NCI-H1417 (cell line): ENCODE data around the gene WDR76.
"Not testable (repeated sequence)": the region's sequence is repeated elsewhere in the genome, so short reads cannot be mapped to it uniquely, and the experiment has no call there.

Source experiments
- DNase-seq, 3 experiments: peaks; one replicate each; lab custom pipeline; 2025; lab: John Stamatoyannopoulos, UW

The WDR76 gene

DNA sequence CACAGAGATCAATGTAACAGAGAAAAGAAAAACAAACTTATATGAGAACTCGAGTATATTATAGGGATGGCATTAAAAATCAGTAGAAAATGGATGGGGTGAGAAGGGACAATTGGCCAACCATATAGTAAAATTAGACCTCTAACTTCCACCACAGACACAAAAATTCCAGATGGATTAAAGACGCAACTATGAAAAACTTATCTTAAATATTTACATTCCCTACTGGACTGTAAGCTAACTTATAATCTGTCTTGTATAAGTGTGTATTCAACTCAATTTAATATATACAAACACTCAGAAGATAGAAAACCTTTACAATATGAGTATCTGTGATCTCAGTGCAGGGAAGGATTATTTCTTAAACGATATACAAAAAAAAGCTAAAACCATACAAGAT is 5.3 kb upstream of the WDR76 start:
- DNase-seq, result no peak

- peak; percentile 81 to 95 (median 92) for DNase-seq
Measured at GRCh38 chr15:43824302-43825246, 2.2 kb upstream of the WDR76 start, which contains the start of gene MFAP1. MFAP1 (minus strand) TSS chr15:43824690; CDS start chr15:43824569, 121 bp downstream.

GRCh38 chr15:43825305-43825704 is 1.5 kb upstream of the WDR76 start:
- DNase-seq, result not testable (repeated sequence)

DNA sequence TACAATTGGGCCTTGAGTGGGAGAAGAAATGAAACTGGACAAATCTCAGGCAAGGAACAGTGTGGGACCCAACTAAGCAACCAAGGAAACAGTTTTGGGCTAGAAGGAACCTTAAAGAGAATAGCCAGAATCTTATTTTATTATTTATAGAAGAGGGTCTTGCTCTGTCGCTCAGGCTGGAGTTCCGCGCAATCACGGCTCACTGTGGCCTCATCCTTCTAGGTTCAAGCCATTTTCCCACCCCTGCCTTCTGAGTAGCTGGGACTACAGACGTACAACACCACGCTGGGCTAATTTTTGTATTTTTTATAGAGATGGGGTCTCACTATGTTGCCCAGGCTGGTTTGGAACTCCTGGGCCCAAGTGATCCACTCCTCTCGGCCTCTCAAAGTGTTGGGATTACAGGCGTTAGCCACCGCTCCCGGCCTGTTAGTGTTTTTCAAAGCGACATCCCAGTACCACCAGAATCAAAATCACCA is 734 bp upstream of the WDR76 start:
- DNase-seq, result no peak

GRCh38 chr15:43828061-43828657 is 1.4 kb downstream of the WDR76 start:
- peak in 1 of 3 experiments; percentile 12 for DNase-seq

DNA sequence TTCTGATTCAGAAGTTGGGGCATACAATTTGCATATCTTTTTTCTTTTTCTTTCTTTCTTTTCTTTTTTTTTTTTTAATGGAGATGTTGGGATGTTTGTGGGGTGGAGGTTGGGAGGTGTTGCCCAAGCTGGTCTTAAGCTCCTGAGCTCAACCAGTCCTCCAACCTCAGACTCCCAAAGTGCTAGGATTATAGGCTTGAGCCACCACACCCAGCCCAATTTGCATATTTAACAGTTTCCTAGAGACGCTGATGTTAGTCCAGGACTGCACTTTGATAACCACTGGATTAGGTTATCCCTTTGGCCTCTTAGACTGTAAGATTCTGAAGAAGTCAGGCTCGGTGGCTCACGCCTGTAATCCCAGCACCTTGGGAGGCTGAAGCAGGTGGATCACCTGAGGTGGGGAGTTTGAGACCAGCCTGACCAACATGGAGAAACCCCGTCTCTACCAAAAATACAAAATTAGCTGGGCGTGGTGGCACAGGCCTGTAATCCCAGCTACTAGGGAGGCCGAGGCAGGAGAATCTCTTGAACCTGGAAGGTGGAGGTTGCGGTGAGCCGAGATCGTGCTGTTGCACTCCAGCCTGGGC is 3.2 kb downstream of the WDR76 start:
- DNase-seq, result not testable (repeated sequence)

GRCh38 chr15:43830691-43831275 is 4.0 kb downstream of the WDR76 start:
- not testable (repeated sequence) for DNase-seq

DNA sequence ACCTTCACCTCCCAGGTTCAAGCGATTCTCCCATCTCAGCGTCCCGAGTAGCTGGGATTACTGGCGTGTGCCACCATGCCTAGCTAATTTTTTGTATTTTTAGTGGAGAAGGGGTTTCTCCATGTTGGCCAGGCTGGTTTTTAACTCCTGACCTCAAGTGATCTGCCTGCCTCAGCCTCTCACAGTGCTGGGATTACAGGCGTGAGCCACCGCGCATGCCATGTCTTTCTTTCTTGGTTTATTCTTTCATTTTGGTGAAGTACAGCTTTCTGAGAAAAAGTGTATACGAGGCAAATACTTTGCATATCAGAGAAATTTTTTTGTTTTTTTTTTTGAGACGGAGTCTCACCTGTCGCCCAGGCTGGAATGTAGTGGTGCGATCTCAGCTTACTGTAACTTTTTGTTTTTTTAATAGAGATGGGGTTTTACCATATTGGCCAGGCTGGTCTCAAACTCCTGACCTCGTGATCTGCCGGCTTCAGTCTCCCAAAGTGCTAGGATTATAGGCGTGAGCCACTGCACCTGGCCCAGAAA is 4.8 kb downstream of the WDR76 start:
- DNase-seq, result not testable (repeated sequence)

GRCh38 chr15:43832485-43832884 is 5.7 kb downstream of the WDR76 start:
- DNase-seq, result not testable (repeated sequence)

GRCh38 chr15:43845421-43845820 is 18.6 kb downstream of the WDR76 start:
- no peak for DNase-seq

DNA sequence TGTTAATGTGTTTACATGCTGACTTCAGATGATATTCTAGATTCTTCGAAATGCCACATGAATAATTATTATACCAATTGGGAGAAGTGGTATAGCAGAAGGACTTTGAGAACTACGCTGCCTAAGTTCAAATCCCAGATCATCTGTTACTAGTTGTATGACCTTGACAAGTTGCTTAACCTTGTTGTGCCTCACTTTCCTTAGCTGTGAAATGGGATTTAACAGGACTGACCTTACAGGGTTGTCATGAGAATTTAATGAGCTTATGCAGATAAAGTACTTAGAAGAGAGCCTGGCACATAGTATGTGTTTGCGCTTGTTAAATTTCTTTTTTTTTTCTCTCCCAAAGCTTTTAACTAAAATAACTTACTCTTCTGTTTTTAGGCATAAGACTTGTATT is 24.4 kb downstream of the WDR76 start:
- DNase-seq, result no peak

DNA sequence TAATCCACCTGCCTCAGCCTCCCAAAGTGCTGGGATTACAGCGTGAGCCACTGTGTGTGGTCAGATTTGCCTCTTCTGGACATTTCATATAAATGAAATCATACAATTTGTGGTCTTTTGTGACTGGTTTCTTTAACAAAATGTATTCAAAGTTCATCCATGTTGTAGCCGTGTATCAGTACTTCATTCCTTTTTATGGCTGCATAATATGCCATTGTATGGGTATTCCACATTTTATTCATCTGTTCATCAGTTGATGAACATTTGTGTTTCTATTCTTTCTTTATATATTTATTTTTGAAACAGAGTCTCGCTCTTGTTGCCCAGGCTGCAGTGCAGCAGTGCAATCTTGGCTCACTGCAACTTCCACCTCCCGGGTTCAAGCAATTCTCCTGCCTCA is 25.8 kb downstream of the WDR76 start:
- DNase-seq, result no peak

GRCh38 chr15:43854801-43855200 is 28.0 kb downstream of the WDR76 start:
- DNase-seq, result no peak

- DNase-seq, result no peak
Measured at GRCh38 chr15:43859546-43859945, 32.7 kb downstream of the WDR76 start.

GRCh38 chr15:43866636-43867035 is 39.8 kb downstream of the WDR76 start:
- not testable (repeated sequence) for DNase-seq

- no peak for DNase-seq
Measured at GRCh38 chr15:43867096-43867495, 40.3 kb downstream of the WDR76 start.

DNA sequence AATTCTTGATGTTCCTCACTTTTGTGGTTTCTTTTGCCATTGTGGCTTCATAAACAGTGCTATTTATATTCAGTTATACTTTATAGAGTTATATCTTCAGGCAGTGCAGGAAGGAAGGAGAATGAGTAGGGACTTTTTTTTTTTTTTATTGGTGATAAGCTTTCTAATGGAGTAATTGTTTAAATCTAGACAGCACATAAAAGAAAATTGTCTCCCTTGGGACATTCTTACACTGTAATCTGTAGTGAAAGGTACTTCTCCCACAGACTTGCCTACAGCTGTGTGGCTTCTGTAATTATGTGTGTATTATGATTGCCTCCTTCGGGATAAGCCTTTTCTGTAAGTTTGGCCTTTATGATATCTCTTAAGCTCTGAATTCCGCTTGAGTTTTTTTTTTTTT is 41.6 kb downstream of the WDR76 start:
- peak in 1 of 3 experiments; percentile 1 for DNase-seq

- DNase-seq, result no peak
Measured at GRCh38 chr15:43871835-43872234, 45.0 kb downstream of the WDR76 start.

- peak; percentile 23 to 56 (median 29) for DNase-seq
Measured at GRCh38 chr15:43872416-43873020, 45.7 kb downstream of the WDR76 start.

DNA sequence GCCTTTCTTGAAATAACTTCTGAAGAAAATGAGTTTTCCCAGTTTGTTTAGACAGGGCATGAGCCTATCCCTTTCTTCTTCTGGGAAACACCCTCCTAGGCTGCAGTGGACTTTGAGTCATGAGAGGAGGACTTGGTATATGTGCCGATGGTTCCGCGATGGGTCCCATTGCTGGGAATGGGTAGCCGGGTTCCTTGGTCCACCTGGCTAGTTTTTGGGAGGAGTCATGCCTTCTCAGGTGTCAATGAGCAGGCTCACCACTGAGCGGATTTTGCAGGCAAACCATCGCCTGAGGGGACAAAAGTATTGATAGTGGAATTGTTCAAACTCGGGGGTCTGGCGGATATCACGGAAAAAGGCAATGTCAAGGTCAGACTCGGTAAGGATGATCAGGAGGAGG is 46.8 kb downstream of the WDR76 start:
- no peak for DNase-seq

- DNase-seq, result no peak
Measured at GRCh38 chr15:43876872-43877271, 50.1 kb downstream of the WDR76 start.
